ENCODE results near the gene CAMTA1.

DNA sequence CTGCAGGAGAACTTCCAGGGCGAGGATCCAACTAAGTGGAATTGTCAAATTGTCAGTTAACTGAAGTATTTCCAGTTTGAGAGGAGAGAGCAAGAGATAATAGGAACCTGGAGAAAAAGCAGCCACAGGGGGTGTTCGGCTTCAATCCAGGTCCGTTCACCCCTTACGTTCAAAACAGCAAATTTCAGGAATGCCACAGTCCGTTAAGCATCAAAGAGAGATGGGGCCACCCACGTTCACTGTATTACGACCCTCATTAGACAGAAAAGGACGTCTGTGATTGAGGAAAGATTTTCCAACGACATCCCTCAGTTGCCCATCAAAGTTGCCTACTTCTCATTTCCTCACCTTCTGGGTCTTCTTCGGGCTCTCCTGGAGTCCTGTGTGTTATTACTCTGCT is 563.3 kb downstream of the CAMTA1 start:
- TF ChIP-seq, protein P1, sequence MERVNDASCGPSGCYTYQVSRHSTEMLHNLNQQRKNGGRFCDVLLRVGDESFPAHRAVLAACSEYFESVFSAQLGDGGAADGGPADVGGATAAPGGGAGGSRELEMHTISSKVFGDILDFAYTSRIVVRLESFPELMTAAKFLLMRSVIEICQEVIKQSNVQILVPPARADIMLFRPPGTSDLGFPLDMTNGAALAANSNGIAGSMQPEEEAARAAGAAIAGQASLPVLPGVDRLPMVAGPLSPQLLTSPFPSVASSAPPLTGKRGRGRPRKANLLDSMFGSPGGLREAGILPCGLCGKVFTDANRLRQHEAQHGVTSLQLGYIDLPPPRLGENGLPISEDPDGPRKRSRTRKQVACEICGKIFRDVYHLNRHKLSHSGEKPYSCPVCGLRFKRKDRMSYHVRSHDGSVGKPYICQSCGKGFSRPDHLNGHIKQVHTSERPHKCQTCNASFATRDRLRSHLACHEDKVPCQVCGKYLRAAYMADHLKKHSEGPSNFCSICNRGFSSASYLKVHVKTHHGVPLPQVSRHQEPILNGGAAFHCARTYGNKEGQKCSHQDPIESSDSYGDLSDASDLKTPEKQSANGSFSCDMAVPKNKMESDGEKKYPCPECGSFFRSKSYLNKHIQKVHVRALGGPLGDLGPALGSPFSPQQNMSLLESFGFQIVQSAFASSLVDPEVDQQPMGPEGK (CRISPR knock-in tag; IDR thresholded peaks at IDR 0.05; ENCODE audit: borderline replicate concordance): no peak
- no peak for TF ChIP-seq GLIS3 (CRISPR knock-in tag; IDR thresholded peaks at IDR 0.05)
- no peak for TF ChIP-seq ZFP30 (CRISPR knock-in tag; IDR thresholded peaks at IDR 0.05)
- TF ChIP-seq ZFP3 (CRISPR knock-in tag; IDR thresholded peaks at IDR 0.05): no peak
- no peak for TF ChIP-seq SNAI2 (CRISPR knock-in tag; IDR thresholded peaks at IDR 0.05)
- TF ChIP-seq POU6F1 (CRISPR knock-in tag; IDR thresholded peaks at IDR 0.05; ENCODE audit: borderline replicate concordance, low read depth): no peak
- TF ChIP-seq, protein P2, sequence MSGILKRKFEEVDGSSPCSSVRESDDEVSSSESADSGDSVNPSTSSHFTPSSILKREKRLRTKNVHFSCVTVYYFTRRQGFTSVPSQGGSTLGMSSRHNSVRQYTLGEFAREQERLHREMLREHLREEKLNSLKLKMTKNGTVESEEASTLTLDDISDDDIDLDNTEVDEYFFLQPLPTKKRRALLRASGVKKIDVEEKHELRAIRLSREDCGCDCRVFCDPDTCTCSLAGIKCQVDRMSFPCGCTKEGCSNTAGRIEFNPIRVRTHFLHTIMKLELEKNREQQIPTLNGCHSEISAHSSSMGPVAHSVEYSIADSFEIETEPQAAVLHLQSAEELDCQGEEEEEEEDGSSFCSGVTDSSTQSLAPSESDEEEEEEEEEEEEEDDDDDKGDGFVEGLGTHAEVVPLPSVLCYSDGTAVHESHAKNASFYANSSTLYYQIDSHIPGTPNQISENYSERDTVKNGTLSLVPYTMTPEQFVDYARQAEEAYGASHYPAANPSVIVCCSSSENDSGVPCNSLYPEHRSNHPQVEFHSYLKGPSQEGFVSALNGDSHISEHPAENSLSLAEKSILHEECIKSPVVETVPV (CRISPR knock-in tag; IDR thresholded peaks at IDR 0.05): no peak
- no peak for TF ChIP-seq TSHZ2 (CRISPR knock-in tag; IDR thresholded peaks at IDR 0.05)
- no peak for TF ChIP-seq CREB5 (CRISPR knock-in tag; IDR thresholded peaks at IDR 0.05; ENCODE audit: low read depth)
- no peak for TF ChIP-seq TCF4 (CRISPR knock-in tag; IDR thresholded peaks at IDR 0.05; ENCODE audit: borderline replicate concordance)
